A549 (cell line): Measurements from ENCODE around the gene BCL10. TPM values are rescaled to one million over a fixed set of nuclear protein-coding genes. Genes with fewer than 3 reads are reported as not detected.

Experiments used
- ATAC-seq, 2 experiments: fragments of 200-7000 bp in 1 of 2; fragments of >200 bp in 1 of 2; cut with Nextera tagmentation in 1 of 2; cut with Tn5 transposase in 1 of 2; 3 replicates each; pipeline versions ENCODE4 v1.8.0 to v1.9.1; 2018 to 2020; ENCODE audit warnings: mild to moderate bottlenecking in 1 of 2, moderate library complexity in 1 of 2
- CTCF ChIA-PET: fragments of 300-600 bp; sonication (Branson Sonifier 250); formaldehyde crosslinking; extraction: SDS; loops from one replicate; lab custom pipeline; 2021; ENCODE audit warnings: antibody characterized with exemption, inconsistent platforms; lab: Yijun Ruan, JAX
- POLR2A ChIA-PET: fragments of 350-600 bp; formaldehyde crosslinking; extraction: SDS; loops from one replicate; lab custom pipeline; 2021; ENCODE audit warnings: antibody characterized with exemption, inconsistent platforms; lab: Yijun Ruan, JAX
- DNase-seq, 2 experiments: peaks; one replicate each; pipeline versions ENCODE4 v3.0.0 to v3.0.0-alpha.2; 2011 to 2016; ENCODE audit warnings: low read depth in 1 of 2, low spot score in 1 of 2
- FAIRE-seq: peaks from 2 replicates; lab custom pipeline; 2011; peaks lifted over from hg19 to GRCh38; lab: Jason Lieb, UNC
- H3K27ac ChIP-seq, 2 experiments: fragments of >200 bp; sonication (Bioruptor Twin); formaldehyde crosslinking; 3 replicates each; pipeline ENCODE4 v1.5.1; 2016 to 2017
- H3K4me1 ChIP-seq: fragments of >200 bp; sonication (Bioruptor Twin); formaldehyde crosslinking; 3 replicates; pipeline ENCODE4 v1.6.1; 2016
- H3K4me2 ChIP-seq: fragments of >200 bp; sonication (Bioruptor Twin); formaldehyde crosslinking; 3 replicates; pipeline ENCODE4 v1.6.1; 2016
- H3K4me3 ChIP-seq: fragments of >200 bp; sonication (Bioruptor Twin); formaldehyde crosslinking; 3 replicates; pipeline ENCODE4 v1.5.1; 2016
- H3K9me3 ChIP-seq: fragments of >200 bp; sonication (Bioruptor Twin); formaldehyde crosslinking; 3 replicates; pipeline ENCODE4 v1.6.1; 2016
- ATOH8 ChIP-seq: fragments of 250-450 bp; sonication (Bioruptor Pico); IDR thresholded peaks from 2 replicates; pipeline ENCODE4 v1.5.0; 2020; ENCODE audit warnings: low read depth, mild to moderate bottlenecking, moderate library complexity
- BCL3 ChIP-seq: fragments of >200 bp; sonication (Bioruptor Twin); formaldehyde crosslinking; IDR thresholded peaks from 3 replicates; pipeline ENCODE4 v1.6.1; 2016
- FOSB ChIP-seq: fragments of 250-450 bp; sonication (Bioruptor Pico); IDR thresholded peaks from 2 replicates; pipeline ENCODE4 v1.5.0; 2020; ENCODE audit warnings: mild to moderate bottlenecking, moderate library complexity
- HEYL ChIP-seq: fragments of 250-450 bp; sonication (Bioruptor Pico); IDR thresholded peaks from 2 replicates; pipeline ENCODE4 v1.8.0; 2021; ENCODE audit warnings: mild to moderate bottlenecking, moderate library complexity
- HMGXB4 ChIP-seq: fragments of 250-450 bp; sonication (Bioruptor Pico); IDR thresholded peaks from 2 replicates; pipeline ENCODE4 v1.5.0; 2021; ENCODE audit warnings: mild to moderate bottlenecking, moderate library complexity, borderline replicate concordance
- JUN ChIP-seq, 2 experiments: fragments of >200 bp; sonication (Bioruptor Twin); formaldehyde crosslinking; IDR thresholded peaks; 2 replicates in 1 of 2; 3 replicates in 1 of 2; pipeline ENCODE4 v1.6.1; 2016 to 2017
- JUNB ChIP-seq: fragments of >200 bp; sonication (Bioruptor Twin); formaldehyde crosslinking; IDR thresholded peaks from 2 replicates; pipeline ENCODE4 v1.6.1; 2016
- KDM5A ChIP-seq: fragments of 200-600 bp; sonication (generic); IDR thresholded peaks from 2 replicates; pipeline ENCODE4 v1.6.1; 2016; ENCODE audit warnings: antibody characterized with exemption, mild to moderate bottlenecking
- MAFK ChIP-seq: fragments of 450-650 bp; IDR thresholded peaks from 2 replicates; pipeline ENCODE4 v1.6.1; 2014; ENCODE audit not compliant: partially characterized antibody
- MYC ChIP-seq: IDR thresholded peaks from 2 replicates; pipeline ENCODE4 v1.6.1; 2012; ENCODE audit warnings: mild to moderate bottlenecking, inconsistent platforms, low read length, improper control_type of control experiment, borderline replicate concordance
- NFE2L2 ChIP-seq: fragments of 150-350 bp; conservative IDR thresholded peaks from 2 replicates; pipeline ENCODE4 v1.6.1; 2014; ENCODE audit warnings: low read length
- NPAS2 ChIP-seq: fragments of 250-450 bp; sonication (Bioruptor Pico); IDR thresholded peaks from 2 replicates; pipeline ENCODE4 v1.8.0; 2022; ENCODE audit warnings: mild to moderate bottlenecking, moderate library complexity, borderline replicate concordance
- PBX3 ChIP-seq: IDR thresholded peaks from 2 replicates; pipeline ENCODE4 v1.6.1; 2012
- PHF8 ChIP-seq: fragments of 200-600 bp; sonication (generic); IDR thresholded peaks from 2 replicates; pipeline ENCODE4 v1.6.1; 2016; ENCODE audit warnings: low read depth, mild to moderate bottlenecking, antibody characterized with exemption, moderate library complexity, borderline replicate concordance
- POLR2A ChIP-seq: IDR thresholded peaks from 2 replicates; pipeline ENCODE4 v1.6.1; 2012; ENCODE audit warnings: mild to moderate bottlenecking, low read length
- RCOR1 ChIP-seq: fragments of 150-350 bp; IDR thresholded peaks from 2 replicates; pipeline ENCODE4 v1.6.1; 2014; ENCODE audit warnings: antibody characterized with exemption, low read length, low read depth
- REST ChIP-seq: fragments of 200-600 bp; sonication (generic); IDR thresholded peaks from 2 replicates; pipeline ENCODE4 v1.6.1; 2016; ENCODE audit warnings: antibody characterized with exemption, mild to moderate bottlenecking, moderate library complexity
- RFX5 ChIP-seq: fragments of 450-650 bp; IDR thresholded peaks from 2 replicates; pipeline ENCODE4 v1.7.1; 2014; ENCODE audit warnings: antibody characterized with exemption, mild to moderate bottlenecking, moderate library complexity
- RNF2 ChIP-seq: fragments of 200-600 bp; sonication (generic); IDR thresholded peaks from 2 replicates; pipeline ENCODE4 v1.6.1; 2016; ENCODE audit warnings: low read depth, mild to moderate bottlenecking, antibody characterized with exemption, moderate library complexity, borderline replicate concordance
- SREBF2 ChIP-seq: fragments of 450-650 bp; IDR thresholded peaks from 2 replicates; pipeline ENCODE4 v1.6.1; 2014; ENCODE audit warnings: mild to moderate bottlenecking, moderate library complexity
- ZC3H11A ChIP-seq: fragments of 450-650 bp; IDR thresholded peaks from 2 replicates; pipeline ENCODE4 v1.6.1; 2014; ENCODE audit warnings: antibody characterized with exemption, mild to moderate bottlenecking
- ZFP36 ChIP-seq: fragments of 450-650 bp; IDR thresholded peaks from 2 replicates; pipeline ENCODE4 v1.6.1; 2014; ENCODE audit warnings: borderline replicate concordance; ENCODE audit not compliant: partially characterized antibody
- WGBS: methylation state at CpG from one replicate; pipeline ENCODE4 v1.1.6; 2017; ENCODE audit errors: missing lambda C conversion rate; 5-methylcytosine and 5-hydroxymethylcytosine counted together
- polyA plus RNA-seq, 4 experiments: library from polyadenylated mRNA; depleted of rRNA in 3 of 4; stranded (reverse); fragments of >200 nt; fragmentation: RNase III in 1 of 4; extraction: RNeasy Plus Mini Kit Qiagen cat#74134 plus additional on column Dnase treatment in 1 of 4; gene quantifications; 2 replicates in 3 of 4; 3 replicates in 1 of 4; pipeline ENCODE4 v1.2.3, GENCODE V29; 2011 to 2017

BCL10 gene
- polyA plus RNA-seq, 2 of the 4 experiments (the other 2 are of a cell fraction): 8.9 to 15.5 TPM

- FAIRE-seq: no peak
- ChIA-PET CTCF (interaction anchor here (1.1 to 2.4 kb wide), 2 partner anchors 17 to 31 kb away, joined by 5 to 9 read pairs; partner anchors contain the start of gene C1orf52), POLR2A (interaction anchor here (1.9 kb wide), 1 partner anchor 14 kb away, joined by 10 read pairs; the partner anchor contains the start of gene BCL10)
- TF ChIP-seq ATOH8 (CRISPR knock-in tag): no peak
- DNase-seq: no peak
- no peak for ATAC-seq
- 87% methylated on average over 2 of the region's 2 CpGs for WGBS
- Histone ChIP-seq H3K4me3 (no peak overlapping the region), H3K4me1 (peaks cover 23% of the 10 kb centered on the region), H3K4me2 (no peak overlapping the region), H3K9me3 (no peaks in the 10 kb centered on the region), H3K27ac (peak overlapping the region in 1 of 2 experiments; percentile 67; a peak in 4 of 6 replicates)
Measured at GRCh38 chr1:85290826-85291225, 14.4 kb upstream of the BCL10 start.

- H3K4me2 ChIP-seq: peak overlapping the region; percentile 52
- no peak for DNase-seq
- peak; percentile 32 to 60; a peak in 5 of 6 replicates for ATAC-seq
- peak overlapping the region; percentile 32 to 67; a peak in 5 of 6 replicates for H3K27ac ChIP-seq
- TF ChIP-seq PHF8 (no peak), HMGXB4 (CRISPR knock-in tag) (no peak), MAFK (no peak), NFE2L2 (no peak), SREBF2 (no peak), POLR2A (no peak), NPAS2 (CRISPR knock-in tag) (no peak), RCOR1 (no peak), FOSB (CRISPR knock-in tag) (no peak), HEYL (no peak), RNF2 (no peak), KDM5A (no peak), PBX3 (no peak), RFX5 (no peak)
- H3K4me3 ChIP-seq: no peak overlapping the region
- peaks cover 23% of the 10 kb centered on the region for H3K4me1 ChIP-seq
- no peaks in the 10 kb centered on the region for H3K9me3 ChIP-seq
- ChIA-PET POLR2A (interaction anchor here (1.9 kb wide), 1 partner anchor 13 kb away, joined by 10 read pairs; the partner anchor contains the start of gene BCL10), CTCF (interaction anchor here (1.0 to 2.4 kb wide), 3 partner anchors 9 to 30 kb away, joined by 5 to 9 read pairs (median 5); partner anchors contain the start of gene C1orf52)
- 87% methylated on average over 4 of the region's 4 CpGs for WGBS
- no peak for FAIRE-seq
Measured at GRCh38 chr1:85289848-85290335, 13.5 kb upstream of the BCL10 start.

- WGBS: 53% methylated on average over 9 of the region's 9 CpGs
- no peak overlapping the region for H3K4me3 ChIP-seq
- DNase-seq (peak in 1 of 2 experiments; percentile 64), FAIRE-seq (peak; percentile 28), ATAC-seq (peak; percentile 94 to 95)
- peak overlapping the region; percentile 52 for H3K4me2 ChIP-seq
- H3K4me1 ChIP-seq: peaks cover 23% of the 10 kb centered on the region
- ChIA-PET POLR2A (interaction anchor here (1.9 kb wide), 1 partner anchor 13 kb away, joined by 10 read pairs; the partner anchor contains the start of gene BCL10), CTCF (interaction anchor here (1.0 to 2.4 kb wide), 2 partner anchors 8 to 19 kb away, joined by 5 to 9 read pairs; no protein-coding TSS in a partner anchor)
- H3K27ac ChIP-seq: peak overlapping the region; percentile 45 to 77
- no peaks in the 10 kb centered on the region for H3K9me3 ChIP-seq
- no peak for TF ChIP-seq HEYL
- no peak for TF ChIP-seq ZFP36
- no peak for TF ChIP-seq REST
- TF ChIP-seq JUN (IDR thresholded peaks at IDR 0.05): no peak
- no peak for TF ChIP-seq SREBF2
- no peak for TF ChIP-seq MYC
- TF ChIP-seq ZC3H11A: no peak
- no peak for TF ChIP-seq BCL3
- peak; percentile 45; the same call in 1 of the 2 replicates for TF ChIP-seq JUNB
Measured at GRCh38 chr1:85289207-85289847, 12.9 kb upstream of the BCL10 start.
